Thymus (tissue), 11 donors: Measurements from ENCODE around the gene CNTNAP5. TPM values are rescaled to one million over a fixed set of nuclear protein-coding genes. Genes with fewer than 3 reads are reported as not detected.

Experiments
- DNase-seq, 9 donors: peaks; one replicate each; pipeline ENCODE4 v3.0.0-alpha.2; 2013; ENCODE audit warnings: low spot score in 9 of 9, low read depth in 6 of 9, missing footprints in 1 of 9
- H3K27ac ChIP-seq, 2 donors: one replicate each; pipeline ENCODE4 v1.5.1; 2013; ENCODE audit warnings: control low read depth in 1 of 2, low read depth in 1 of 2, low read length in 1 of 2, mild to moderate bottlenecking in 1 of 2, moderate library complexity in 1 of 2
- H3K27me3 ChIP-seq, 2 donors: one replicate each; pipeline ENCODE4 v1.5.1; 2013; ENCODE audit warnings: low read length in 1 of 2; ENCODE audit not compliant: control insufficient read depth in 2 of 2, insufficient read depth in 1 of 2
- H3K36me3 ChIP-seq, 2 donors: one replicate each; pipeline ENCODE4 v1.5.1; 2013; ENCODE audit warnings: low read length in 1 of 2, mild to moderate bottlenecking in 1 of 2, moderate library complexity in 1 of 2; ENCODE audit not compliant: control insufficient read depth in 2 of 2, insufficient read depth in 2 of 2
- H3K4me1 ChIP-seq, 2 donors: one replicate each; pipeline ENCODE4 v1.5.1; 2013; ENCODE audit warnings: low read length in 2 of 2; ENCODE audit not compliant: control insufficient read depth in 2 of 2, insufficient read depth in 2 of 2
- H3K4me3 ChIP-seq, 2 donors: one replicate each; pipeline ENCODE4 v1.5.1; 2013; ENCODE audit warnings: low read length in 2 of 2, control low read depth in 1 of 2, mild to moderate bottlenecking in 1 of 2
- H3K9me3 ChIP-seq, 2 donors: one replicate each; pipeline ENCODE4 v1.5.1; 2013; ENCODE audit warnings: low read length in 1 of 2, mild to moderate bottlenecking in 1 of 2; ENCODE audit not compliant: control insufficient read depth in 2 of 2, insufficient read depth in 1 of 2
- whole genome bisulfite sequencing: extraction: QIAGEN DNeasy Blood & Tissue Kit; methylation state at CpG from one replicate; pipeline ENCODE4 v1.1.7; 2013; 5-methylcytosine and 5-hydroxymethylcytosine counted together
- polyA plus RNA-seq: library from polyadenylated mRNA; stranded (reverse); fragments of 200-250 nt; gene quantifications from one replicate; pipeline ENCODE4 v1.2.3, GENCODE V29; 2013
- total RNA-seq: library from RNA; stranded (reverse); fragments of 120-200 nt; gene quantifications from one replicate; pipeline ENCODE4 v1.2.4, GENCODE V29; 2013
- donor health status: healthy.

Gene CNTNAP5
- total and polyA plus RNA-seq, 2 donors = 0.02 to 0.14 TPM

DNA sequence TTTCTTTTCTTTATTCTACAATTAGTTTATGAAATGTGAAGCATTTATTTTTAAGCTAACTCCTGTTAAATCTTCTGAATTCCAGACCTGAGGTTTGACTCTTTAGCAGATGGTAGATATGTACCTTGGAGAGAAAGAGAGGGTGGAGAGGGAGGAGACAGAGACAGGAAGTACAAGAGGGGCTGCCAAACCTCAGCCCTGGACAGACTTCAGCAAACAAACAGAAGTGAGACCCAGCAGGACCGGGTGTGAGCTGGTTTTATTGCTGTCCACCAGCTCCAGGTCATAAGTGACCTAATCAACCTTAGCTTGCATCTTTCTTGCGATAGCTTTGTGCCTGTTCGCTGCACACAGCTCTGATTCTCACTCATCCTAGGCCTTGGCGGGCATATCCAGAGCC, 168.6 kb downstream of the CNTNAP5 start:
- Histone ChIP-seq H3K9me3 (no peaks in the 10 kb centered on the region), H3K4me1 (no peaks in the 10 kb centered on the region), H3K27me3 (no peaks in the 10 kb centered on the region), H3K4me3 (no peak overlapping the region), H3K27ac (no peak overlapping the region), H3K36me3 (no peaks in the 10 kb centered on the region)
- 75% methylated on average over 4 of the region's 4 CpGs for WGBS
- no peak for DNase-seq

DNA sequence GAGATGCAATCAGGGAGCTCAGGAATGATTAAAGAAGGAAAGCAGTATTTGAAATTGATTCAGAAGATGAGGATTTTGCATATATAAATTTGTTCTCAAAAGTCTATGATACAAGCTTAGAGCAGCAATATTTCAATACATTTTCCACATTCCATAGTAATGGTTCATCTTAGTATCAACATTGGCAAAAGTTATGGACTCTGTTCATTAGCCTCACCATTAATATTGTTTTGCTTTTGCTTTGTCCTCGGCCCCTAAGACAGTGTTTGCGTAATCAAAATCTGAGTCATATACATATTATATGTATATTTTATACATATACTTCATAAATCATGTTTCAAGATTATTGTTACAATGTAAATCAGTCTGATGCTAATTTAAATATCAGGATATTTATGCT, 176.6 kb downstream of the CNTNAP5 start:
- no peak for DNase-seq
- H3K27ac ChIP-seq = no peak overlapping the region
- WGBS = 98% methylated on average over 2 of the region's 2 CpGs

DNA sequence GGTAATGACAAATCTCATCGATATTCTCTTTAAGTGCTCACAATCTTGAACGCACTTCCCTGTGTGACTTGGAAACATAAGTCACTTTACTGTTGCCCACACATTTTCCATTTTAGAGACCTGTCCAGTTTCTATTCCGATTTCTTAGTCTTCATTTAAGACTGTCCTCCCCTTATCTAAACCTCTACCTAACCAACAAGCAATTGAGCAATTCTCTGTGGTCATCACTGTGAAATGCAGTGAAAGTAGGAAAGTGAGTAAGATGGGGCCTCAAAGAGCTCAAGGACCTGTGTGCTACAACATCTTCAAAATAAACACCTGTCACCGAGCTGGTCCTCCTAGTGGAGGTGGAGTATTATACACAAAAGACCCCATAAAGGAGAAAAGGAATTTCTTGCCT, 184.4 kb downstream of the CNTNAP5 start:
- no peaks in the 10 kb centered on the region for H3K9me3 ChIP-seq
- H3K27ac ChIP-seq = no peak overlapping the region
- 93% methylated on average over 4 of the region's 4 CpGs for WGBS
- no peak overlapping the region for H3K4me3 ChIP-seq
- H3K27me3 ChIP-seq = no peaks in the 10 kb centered on the region
- no peak for DNase-seq
- H3K4me1 ChIP-seq = no peaks in the 10 kb centered on the region
- no peaks in the 10 kb centered on the region for H3K36me3 ChIP-seq

More for the DNA sequence above, 176.6 kb downstream of the CNTNAP5 start:
- Histone ChIP-seq H3K4me1 (no peaks in the 10 kb centered on the region), H3K36me3 (no peaks in the 10 kb centered on the region), H3K9me3 (no peaks in the 10 kb centered on the region), H3K4me3 (no peak overlapping the region), H3K27me3 (no peaks in the 10 kb centered on the region)

DNA sequence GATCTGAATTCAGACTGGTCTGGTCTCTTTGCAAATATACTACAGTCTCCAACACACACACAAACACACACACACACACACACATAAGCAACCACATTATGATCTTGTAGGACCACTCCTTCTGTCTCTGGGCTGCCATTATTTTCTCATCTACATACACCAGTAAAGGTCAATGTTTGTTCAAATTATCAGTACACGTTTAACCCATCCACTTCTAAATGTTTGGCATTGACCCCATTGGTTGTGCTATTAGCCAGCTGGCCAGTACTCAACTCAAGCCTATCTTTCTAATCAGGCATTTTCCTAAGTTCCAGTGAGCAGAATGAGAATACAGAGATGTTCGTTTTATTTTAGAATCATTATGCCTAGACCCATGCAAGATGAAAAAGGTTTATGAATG, 186.4 kb downstream of the CNTNAP5 start:
- Histone ChIP-seq H3K27me3 (no peaks in the 10 kb centered on the region), H3K9me3 (no peaks in the 10 kb centered on the region), H3K36me3 (no peaks in the 10 kb centered on the region), H3K27ac (no peak overlapping the region), H3K4me1 (no peaks in the 10 kb centered on the region), H3K4me3 (no peak overlapping the region)
- DNase-seq = no peak
- 90% methylated on average over 2 of the region's 2 CpGs for WGBS

DNA sequence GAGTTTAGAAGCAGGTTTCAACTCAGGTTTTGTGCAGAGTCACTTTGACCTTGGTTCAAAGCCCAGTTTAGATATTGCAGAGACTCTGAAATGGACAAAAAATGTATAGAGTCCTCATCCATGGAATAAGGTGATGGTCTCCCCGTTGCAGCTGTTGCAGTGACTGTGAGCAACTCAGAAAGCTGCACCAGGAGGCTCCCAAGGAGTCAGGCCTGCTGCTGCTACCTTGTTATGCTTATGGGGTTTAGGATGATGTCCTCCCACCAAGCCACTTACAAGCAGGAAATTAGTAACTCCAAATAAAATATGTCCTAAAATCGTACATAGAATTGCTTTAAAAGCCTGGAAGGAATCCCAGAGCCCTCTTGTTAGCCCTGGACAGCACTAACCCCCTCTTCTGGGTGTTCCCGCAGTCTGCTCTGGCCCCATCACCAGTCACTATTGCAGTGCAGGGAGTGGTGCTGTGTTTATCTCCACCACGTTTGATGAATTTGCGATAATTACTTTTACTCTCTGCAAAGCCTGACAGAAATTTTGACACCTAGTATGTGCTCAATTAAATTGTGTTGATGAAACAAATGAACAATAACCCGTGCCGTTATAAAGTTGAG, 189.0 kb downstream of the CNTNAP5 start:
- no peak overlapping the region for H3K27ac ChIP-seq
- H3K4me1 ChIP-seq = no peaks in the 10 kb centered on the region
- 76% methylated on average over 7 of the region's 7 CpGs for WGBS
- no peaks in the 10 kb centered on the region for H3K9me3 ChIP-seq
- H3K36me3 ChIP-seq = no peaks in the 10 kb centered on the region
- no peak overlapping the region for H3K4me3 ChIP-seq
- H3K27me3 ChIP-seq = no peaks in the 10 kb centered on the region
- DNase-seq = no peak

DNA sequence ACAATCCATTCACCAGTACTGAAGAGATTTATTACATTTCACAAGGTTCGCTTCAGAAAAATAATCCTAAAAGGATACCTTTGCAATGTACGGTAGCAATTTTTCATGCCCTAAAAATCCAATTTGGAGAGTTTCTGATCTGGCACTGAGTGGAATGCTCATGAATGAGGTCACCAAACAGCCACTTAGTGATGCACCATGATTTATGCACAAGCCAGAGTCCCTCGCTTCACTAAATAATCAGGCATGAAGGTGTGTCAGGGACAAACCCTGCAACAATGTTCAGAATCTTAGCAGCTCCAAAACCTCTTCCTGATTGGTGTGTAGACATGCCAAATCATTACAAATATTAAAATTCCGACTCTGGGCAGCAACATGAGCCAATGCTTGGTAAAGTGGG, 221.1 kb downstream of the CNTNAP5 start:
- H3K27me3 ChIP-seq = no peaks in the 10 kb centered on the region
- WGBS = 92% methylated on average over 4 of the region's 4 CpGs
- no peak overlapping the region for H3K27ac ChIP-seq
- no peaks in the 10 kb centered on the region for H3K4me1 ChIP-seq
- no peak for DNase-seq
- H3K9me3 ChIP-seq = no peaks in the 10 kb centered on the region
- no peak overlapping the region for H3K4me3 ChIP-seq
- H3K36me3 ChIP-seq = no peaks in the 10 kb centered on the region

DNA sequence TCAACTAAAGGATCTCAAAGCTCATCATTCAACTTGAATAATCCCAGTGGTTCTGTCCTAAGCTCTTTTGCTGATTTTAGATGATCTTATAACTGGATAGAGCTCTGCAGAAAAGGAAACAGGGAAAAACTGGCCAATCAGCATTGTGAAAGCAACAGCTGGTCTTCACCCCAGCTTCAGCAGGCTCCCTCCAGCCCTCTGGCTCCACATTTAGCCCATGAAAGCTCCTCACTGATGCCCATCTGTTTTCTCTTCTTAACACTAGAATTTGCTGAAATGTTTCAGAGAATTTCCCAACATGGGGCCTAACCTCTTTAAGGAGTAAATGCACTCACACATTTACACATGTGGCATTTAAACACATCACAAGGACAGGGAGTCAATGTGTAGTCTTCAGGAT, 223.3 kb downstream of the CNTNAP5 start:
- Histone ChIP-seq H3K4me1 (no peaks in the 10 kb centered on the region), H3K4me3 (no peak overlapping the region), H3K27me3 (no peaks in the 10 kb centered on the region), H3K27ac (no peak overlapping the region), H3K9me3 (no peaks in the 10 kb centered on the region), H3K36me3 (no peaks in the 10 kb centered on the region)
- DNase-seq = no peak

DNA sequence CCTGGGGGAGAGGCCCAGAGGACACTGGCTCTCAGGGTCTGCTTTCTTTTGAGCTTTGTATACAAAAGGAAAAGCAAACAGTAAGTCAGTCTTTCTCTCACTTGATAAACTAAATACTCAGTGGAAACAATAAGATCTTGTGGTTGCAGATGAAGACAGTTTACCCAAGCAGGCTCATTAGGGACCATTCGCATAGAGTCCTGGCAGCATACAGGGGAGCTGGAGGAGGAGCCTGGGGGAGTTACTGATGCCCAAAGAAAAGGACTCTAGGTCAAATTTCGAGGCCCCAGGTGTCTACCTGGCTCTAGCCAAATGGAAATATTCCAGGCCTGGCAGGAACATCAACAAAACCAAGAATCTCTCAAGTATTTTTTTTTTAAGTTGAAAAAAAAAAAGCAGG, 225.3 kb downstream of the CNTNAP5 start:
- H3K4me3 ChIP-seq = no peak overlapping the region
- no peak overlapping the region for H3K27ac ChIP-seq
- H3K9me3 ChIP-seq = no peaks in the 10 kb centered on the region
- no peaks in the 10 kb centered on the region for H3K4me1 ChIP-seq
- 67% methylated on average over 2 of the region's 2 CpGs for WGBS
- no peak for DNase-seq
- no peaks in the 10 kb centered on the region for H3K27me3 ChIP-seq
- H3K36me3 ChIP-seq = no peaks in the 10 kb centered on the region

DNA sequence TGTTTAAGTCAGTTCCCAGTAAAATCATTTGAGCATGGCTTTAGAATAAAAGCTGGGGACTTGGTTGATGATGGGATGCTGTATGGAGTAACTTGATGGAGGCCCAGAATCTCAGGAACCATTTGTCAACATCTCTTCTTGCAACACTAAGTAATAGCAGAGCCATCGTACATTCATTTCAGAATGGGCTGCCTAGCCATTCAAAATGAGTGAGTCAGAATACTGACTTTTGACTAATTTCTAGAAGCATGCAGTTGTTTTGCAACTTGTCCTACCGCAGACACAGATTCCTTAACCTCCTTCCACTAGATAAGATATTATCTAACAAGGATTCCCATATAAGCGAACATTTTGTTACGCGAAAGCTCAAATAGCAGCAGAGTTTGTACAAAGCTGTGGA, 229.5 kb downstream of the CNTNAP5 start:
- no peak overlapping the region for H3K4me3 ChIP-seq
- H3K27me3 ChIP-seq = no peaks in the 10 kb centered on the region
- DNase-seq = no peak
- no peak overlapping the region for H3K27ac ChIP-seq
- WGBS = 92% methylated on average over 5 of the region's 5 CpGs
- H3K4me1 ChIP-seq = no peaks in the 10 kb centered on the region
- H3K9me3 ChIP-seq = no peaks in the 10 kb centered on the region
- H3K36me3 ChIP-seq = no peaks in the 10 kb centered on the region

DNA sequence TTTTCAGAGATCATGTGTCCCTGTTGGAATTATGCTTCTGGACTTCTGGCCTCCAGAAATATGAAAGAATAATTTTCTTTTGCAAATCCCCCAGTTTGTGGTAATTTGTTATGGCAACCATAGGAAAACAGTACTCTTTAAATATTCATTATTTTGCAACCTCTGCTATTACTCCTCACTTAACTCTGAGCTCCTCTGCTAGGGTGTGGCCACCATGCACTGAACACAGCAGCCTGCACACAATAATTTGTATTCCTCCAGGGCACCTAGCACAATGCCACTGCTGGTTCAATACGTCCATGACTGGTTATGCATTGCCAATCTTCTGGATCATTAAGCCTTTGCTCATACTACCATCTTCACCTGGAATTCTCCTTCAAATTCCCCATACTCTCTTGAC, 232.0 kb downstream of the CNTNAP5 start:
- H3K9me3 ChIP-seq = no peaks in the 10 kb centered on the region
- H3K27ac ChIP-seq = no peak overlapping the region
- no peaks in the 10 kb centered on the region for H3K4me1 ChIP-seq
- no peak overlapping the region for H3K4me3 ChIP-seq
- 88% methylated on average over 1 of the region's 1 CpG for WGBS
- H3K27me3 ChIP-seq = no peaks in the 10 kb centered on the region
- DNase-seq = no peak
- no peaks in the 10 kb centered on the region for H3K36me3 ChIP-seq
